ENCODE data around the gene KCTD12.
"Not testable (repeated sequence)": the region's sequence is repeated elsewhere in the genome, so short reads cannot be mapped to it uniquely, and the experiment has no call there.

KCTD12 gene

GRCh38 chr13:76886292-76887075 lies at the start of gene KCTD12:
Gene KCTD12 (minus strand): TSS chr13:76886405. CDS start chr13:76886148, 257 bp downstream.
- Mint-ChIP-seq H3K36me3 (ENCODE audit: low read depth) (peaks cover 5% of the 10 kb centered on the region), H3K27me3 (peaks cover 16% of the 10 kb centered on the region), H3K4me3 (peak within 1 kb of the TSS; percentile 87), H3K27ac (peak within 1 kb of the TSS; percentile 84), H3K4me1 (peaks cover 35% of the 10 kb centered on the region), H3K9me3 (no peaks in the 10 kb centered on the region)
- ATAC-seq (peak; percentile 75), DNase-seq (peak; percentile 74)

DNA sequence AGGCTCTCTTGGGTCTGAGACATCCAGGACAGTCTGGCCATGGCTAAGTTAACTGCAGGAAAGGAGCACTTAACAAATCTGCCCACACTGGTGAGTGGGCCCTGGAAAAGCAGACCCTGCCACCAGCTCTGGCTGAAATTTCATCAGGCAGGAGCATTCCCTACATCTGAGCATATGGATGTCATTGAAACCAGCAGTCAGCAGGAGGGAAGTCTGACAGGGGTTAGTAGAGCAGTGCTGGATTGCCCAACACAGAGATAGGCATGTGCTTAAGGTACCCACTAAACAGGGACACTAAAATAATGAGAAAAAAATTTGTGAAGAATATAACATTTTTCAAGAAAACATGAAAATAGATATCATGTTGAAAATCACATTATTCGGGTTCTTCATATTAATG lies 48.5 kb upstream of the KCTD12 start:
- Mint-ChIP-seq H3K9me3 (peaks cover 9% of the 10 kb centered on the region), H3K4me3 (no peak overlapping the region), H3K36me3 (ENCODE audit: low read depth) (no peaks in the 10 kb centered on the region), H3K27ac (no peak overlapping the region), H3K4me1 (no peaks in the 10 kb centered on the region), H3K27me3 (no peaks in the 10 kb centered on the region)
- DNase-seq (no peak), ATAC-seq (no peak)

DNA sequence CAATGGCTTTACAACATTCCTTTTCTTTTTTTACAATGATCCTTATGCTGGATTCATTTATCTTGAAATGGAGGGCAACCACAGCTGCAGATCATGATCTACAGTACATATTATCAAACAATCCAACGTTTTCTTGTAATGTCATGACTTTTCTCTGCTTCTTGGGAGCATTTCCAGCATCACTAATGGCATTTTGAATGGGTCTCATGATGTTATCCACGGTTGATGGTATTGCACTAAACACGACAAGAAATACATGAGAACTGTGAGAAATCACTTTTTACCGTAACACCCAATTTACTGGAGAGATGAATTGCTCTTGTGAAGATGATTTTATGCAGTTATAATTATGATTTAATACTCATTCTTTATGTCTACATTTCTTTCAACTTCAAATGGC lies 45.9 kb upstream of the KCTD12 start:
- H3K4me1 Mint-ChIP-seq = peaks cover 3% of the 10 kb centered on the region
- DNase-seq (no peak), ATAC-seq (no peak)
- H3K36me3 Mint-ChIP-seq (ENCODE audit: low read depth) = no peaks in the 10 kb centered on the region
- no peaks in the 10 kb centered on the region for H3K27me3 Mint-ChIP-seq
- H3K27ac Mint-ChIP-seq = no peak overlapping the region
- peaks cover 9% of the 10 kb centered on the region for H3K9me3 Mint-ChIP-seq
- no peak overlapping the region for H3K4me3 Mint-ChIP-seq

- Mint-ChIP-seq H3K9me3 (peaks cover 5% of the 10 kb centered on the region), H3K27me3 (no peaks in the 10 kb centered on the region), H3K36me3 (ENCODE audit: low read depth) (no peaks in the 10 kb centered on the region), H3K27ac (no peak overlapping the region), H3K4me1 (peaks cover 3% of the 10 kb centered on the region), H3K4me3 (no peak overlapping the region)
- DNase-seq (no peak), ATAC-seq (no peak)
Measured at GRCh38 chr13:76929851-76930374, 43.7 kb upstream of the KCTD12 start.

DNA sequence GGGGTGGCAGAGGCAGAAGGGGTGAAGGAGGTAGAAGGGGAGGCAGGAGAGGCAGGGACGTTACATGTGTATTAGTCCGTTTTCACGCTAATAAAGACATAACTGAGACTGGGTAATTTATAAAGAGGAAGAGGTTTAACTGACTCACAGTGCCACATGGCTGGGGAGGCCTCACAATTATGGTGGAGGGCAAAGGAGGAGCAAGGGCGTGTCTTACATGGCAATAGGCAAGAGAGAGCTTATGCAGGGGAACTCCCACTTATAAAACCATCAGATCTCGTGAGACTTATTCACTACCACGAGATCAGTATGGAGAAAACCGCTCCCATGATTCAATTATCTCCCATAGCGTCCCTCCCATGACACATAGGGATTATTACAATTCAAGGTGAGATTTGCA lies 43.1 kb upstream of the KCTD12 start:
- no peak for DNase-seq
- H3K36me3 Mint-ChIP-seq (ENCODE audit: low read depth) = no peaks in the 10 kb centered on the region
- H3K4me1 Mint-ChIP-seq = peaks cover 3% of the 10 kb centered on the region
- H3K27me3 Mint-ChIP-seq = no peaks in the 10 kb centered on the region
- ATAC-seq = no peak
- H3K9me3 Mint-ChIP-seq = peaks cover 5% of the 10 kb centered on the region
- H3K27ac Mint-ChIP-seq = no peak overlapping the region
- no peak overlapping the region for H3K4me3 Mint-ChIP-seq

DNA sequence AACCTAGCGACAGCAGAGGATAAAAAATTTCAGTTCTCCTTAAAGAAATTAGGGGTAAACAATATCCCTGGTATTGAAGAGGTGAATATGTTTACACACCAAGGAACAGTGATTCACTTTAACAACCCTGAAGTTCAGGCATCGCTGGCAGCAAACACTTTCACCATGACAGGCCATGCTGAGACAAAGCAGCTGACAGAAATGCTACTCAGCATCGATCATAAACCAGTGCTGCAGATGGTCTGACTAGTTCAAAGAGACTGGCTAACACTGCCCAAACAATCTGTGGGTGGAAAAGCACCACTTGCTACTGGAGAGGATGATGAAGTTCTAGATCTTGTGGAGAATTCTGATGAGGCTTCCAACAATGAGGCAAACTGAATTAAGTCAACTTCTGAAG lies 42.3 kb upstream of the KCTD12 start:
- Mint-ChIP-seq H3K36me3 (ENCODE audit: low read depth) (no peaks in the 10 kb centered on the region), H3K4me1 (peaks cover 3% of the 10 kb centered on the region), H3K27me3 (no peaks in the 10 kb centered on the region), H3K27ac (no peak overlapping the region), H3K4me3 (no peak overlapping the region), H3K9me3 (peaks cover 5% of the 10 kb centered on the region)
- ATAC-seq (no peak), DNase-seq (no peak)

DNA sequence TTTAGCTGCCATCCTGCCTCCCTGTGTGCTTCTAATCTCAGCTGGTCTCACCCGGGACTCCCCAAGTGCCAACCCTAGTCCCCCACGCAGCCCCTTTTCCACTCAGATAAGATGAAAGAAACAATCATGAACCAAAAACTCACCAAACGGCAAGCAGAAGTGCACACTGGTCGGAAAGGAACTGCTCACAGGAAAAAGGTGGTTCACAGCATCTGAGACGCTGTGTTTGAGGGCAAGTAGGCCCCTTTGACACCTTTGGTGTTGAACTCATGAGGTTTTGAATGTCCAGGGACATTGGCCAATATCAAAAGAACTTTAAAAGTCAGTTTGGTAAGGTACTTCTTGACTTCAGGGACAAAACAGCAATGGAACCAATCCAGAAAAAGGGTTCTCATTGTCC lies 41.8 kb upstream of the KCTD12 start:
- Mint-ChIP-seq H3K36me3 (ENCODE audit: low read depth) (no peaks in the 10 kb centered on the region), H3K27me3 (no peaks in the 10 kb centered on the region), H3K4me1 (peaks cover 3% of the 10 kb centered on the region), H3K9me3 (peaks cover 5% of the 10 kb centered on the region), H3K27ac (no peak overlapping the region), H3K4me3 (no peak overlapping the region)
- no peak for ATAC-seq
- DNase-seq = no peak

DNA sequence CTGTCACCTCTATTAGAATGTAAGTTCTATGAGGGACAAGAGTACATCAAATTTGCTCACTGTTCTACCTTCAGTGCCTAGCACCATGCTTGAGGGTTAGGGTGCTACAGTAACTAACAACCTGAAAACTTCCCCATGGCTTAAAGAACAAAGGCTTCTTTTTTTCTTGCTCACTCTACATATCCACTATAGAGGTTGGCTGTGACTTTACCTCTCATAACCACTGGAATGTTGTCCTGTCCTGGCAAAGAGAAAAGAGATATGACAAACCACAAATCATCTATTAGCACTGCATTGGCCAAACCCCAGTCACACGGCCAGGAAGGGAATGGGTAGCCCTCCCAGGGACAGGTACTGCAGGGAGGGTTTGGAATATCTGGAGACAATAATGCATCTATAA lies 38.9 kb upstream of the KCTD12 start:
- no peaks in the 10 kb centered on the region for H3K9me3 Mint-ChIP-seq
- peaks cover 3% of the 10 kb centered on the region for H3K4me1 Mint-ChIP-seq
- no peak overlapping the region for H3K27ac Mint-ChIP-seq
- H3K36me3 Mint-ChIP-seq (ENCODE audit: low read depth) = no peaks in the 10 kb centered on the region
- no peak overlapping the region for H3K4me3 Mint-ChIP-seq
- H3K27me3 Mint-ChIP-seq = peaks cover 5% of the 10 kb centered on the region
- DNase-seq (no peak), ATAC-seq (no peak)

GRCh38 chr13:76921516-76921915 lies 35.3 kb upstream of the KCTD12 start:
- DNase-seq (no peak), ATAC-seq (no peak)
- H3K4me1 Mint-ChIP-seq = no peaks in the 10 kb centered on the region
- no peak overlapping the region for H3K27ac Mint-ChIP-seq
- no peak overlapping the region for H3K4me3 Mint-ChIP-seq
- H3K27me3 Mint-ChIP-seq = peaks cover 5% of the 10 kb centered on the region
- no peaks in the 10 kb centered on the region for H3K9me3 Mint-ChIP-seq
- no peaks in the 10 kb centered on the region for H3K36me3 Mint-ChIP-seq (ENCODE audit: low read depth)

DNA sequence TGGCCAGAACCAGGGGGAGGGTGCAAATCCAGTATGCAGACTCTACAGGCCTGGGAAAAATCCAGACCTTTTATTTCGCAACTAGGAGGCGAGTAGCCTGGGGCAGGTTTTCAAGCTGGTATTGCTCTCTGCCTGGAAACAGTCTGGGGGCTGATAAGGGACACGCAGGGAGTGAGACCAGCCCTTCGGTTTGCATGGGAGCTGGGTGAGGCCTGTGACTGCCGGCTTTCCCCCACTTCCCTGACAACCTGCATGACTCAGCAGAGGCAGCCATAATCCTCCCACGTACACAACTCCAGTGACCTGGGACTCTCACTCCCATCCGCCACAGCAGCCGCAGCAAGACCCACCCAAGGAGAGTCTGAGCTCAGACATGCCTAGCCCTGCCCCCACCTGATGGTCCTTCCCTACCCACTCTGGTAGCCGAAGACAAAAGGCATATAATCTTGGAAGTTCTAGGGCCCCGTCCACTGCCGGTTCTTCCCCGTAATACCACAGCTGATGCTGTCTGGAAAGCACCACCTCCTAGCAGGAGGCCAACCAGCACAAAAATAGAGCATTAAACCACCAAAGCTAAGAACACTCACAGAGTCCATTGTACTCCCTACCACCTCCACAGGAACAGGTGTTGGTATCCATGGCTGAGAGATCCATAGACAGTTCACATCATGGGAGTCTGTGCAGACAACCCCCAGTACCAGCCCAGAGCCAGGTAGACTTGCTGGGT lies 31.7 kb upstream of the KCTD12 start:
- not testable (repeated sequence) for H3K27ac Mint-ChIP-seq; ATAC-seq; H3K4me1 Mint-ChIP-seq; DNase-seq; H3K36me3 Mint-ChIP-seq (ENCODE audit: low read depth); H3K9me3 Mint-ChIP-seq; H3K27me3 Mint-ChIP-seq; H3K4me3 Mint-ChIP-seq

- Mint-ChIP-seq H3K9me3 (no peaks in the 10 kb centered on the region), H3K4me3 (no peak overlapping the region), H3K36me3 (ENCODE audit: low read depth) (no peaks in the 10 kb centered on the region), H3K4me1 (no peaks in the 10 kb centered on the region), H3K27ac (no peak overlapping the region), H3K27me3 (peaks cover 7% of the 10 kb centered on the region)
- no peak for ATAC-seq
- no peak for DNase-seq
Measured at GRCh38 chr13:76917095-76917494, 30.9 kb upstream of the KCTD12 start.

DNA sequence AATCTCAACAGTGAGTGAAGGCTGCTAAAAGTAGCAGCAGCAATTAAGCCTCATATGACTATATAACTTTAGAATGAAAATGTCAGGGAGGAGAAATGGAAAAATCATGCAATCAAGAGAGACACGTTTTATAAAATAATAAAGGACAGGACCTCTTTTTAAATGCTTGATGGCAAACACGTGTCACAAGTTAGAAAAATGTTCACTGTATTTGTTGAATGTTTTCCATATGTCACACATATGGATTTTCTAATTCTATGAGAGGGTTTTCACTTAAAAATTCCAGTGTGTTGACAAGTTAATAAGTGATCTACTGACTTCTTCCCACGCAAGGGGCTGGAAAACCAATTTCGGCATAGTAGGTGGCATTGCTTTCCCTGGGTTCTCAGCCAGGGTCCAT lies 27.7 kb upstream of the KCTD12 start:
- Mint-ChIP-seq H3K9me3 (no peaks in the 10 kb centered on the region), H3K27me3 (peaks cover 2% of the 10 kb centered on the region), H3K36me3 (ENCODE audit: low read depth) (no peaks in the 10 kb centered on the region), H3K4me1 (no peaks in the 10 kb centered on the region), H3K27ac (no peak overlapping the region), H3K4me3 (no peak overlapping the region)
- ATAC-seq = no peak
- DNase-seq = no peak

DNA sequence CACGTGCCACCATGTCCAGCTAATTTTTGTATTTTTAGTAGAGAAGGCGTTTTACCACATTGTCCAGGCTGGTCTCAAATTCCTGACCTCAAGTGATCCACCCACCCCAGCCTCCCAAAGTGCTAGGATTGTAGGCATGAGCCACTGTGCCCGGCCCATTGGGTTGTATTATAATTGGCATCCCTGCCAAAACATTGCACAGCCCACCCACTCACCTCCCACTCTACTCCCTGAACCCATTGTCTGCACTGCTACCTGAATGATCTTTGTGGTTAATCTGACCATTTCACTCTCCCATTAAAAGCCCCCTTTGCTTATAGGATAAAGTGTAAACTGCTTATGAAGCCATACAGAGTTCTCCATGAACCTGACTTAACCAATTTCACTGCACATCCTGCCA lies 26.3 kb upstream of the KCTD12 start:
- ATAC-seq = no peak
- Mint-ChIP-seq H3K4me1 (no peaks in the 10 kb centered on the region), H3K36me3 (ENCODE audit: low read depth) (no peaks in the 10 kb centered on the region)

GRCh38 chr13:76904507-76904906 lies 18.3 kb upstream of the KCTD12 start:
- H3K4me1 Mint-ChIP-seq = no peaks in the 10 kb centered on the region
- DNase-seq (no peak), ATAC-seq (no peak)
- H3K9me3 Mint-ChIP-seq = no peaks in the 10 kb centered on the region
- H3K27me3 Mint-ChIP-seq = no peaks in the 10 kb centered on the region
- no peak overlapping the region for H3K4me3 Mint-ChIP-seq
- no peak overlapping the region for H3K27ac Mint-ChIP-seq
- H3K36me3 Mint-ChIP-seq (ENCODE audit: low read depth) = no peaks in the 10 kb centered on the region

More for the DNA sequence above, 26.3 kb upstream of the KCTD12 start:
- Mint-ChIP-seq H3K9me3 (no peaks in the 10 kb centered on the region), H3K27ac (no peak overlapping the region), H3K4me3 (no peak overlapping the region), H3K27me3 (peaks cover 2% of the 10 kb centered on the region)
- DNase-seq = no peak

- H3K27me3 Mint-ChIP-seq = no peaks in the 10 kb centered on the region
- DNase-seq = peak; percentile 60
- ATAC-seq = peak; percentile 89
- H3K36me3 Mint-ChIP-seq (ENCODE audit: low read depth) = peaks cover 4% of the 10 kb centered on the region
- no peaks in the 10 kb centered on the region for H3K4me1 Mint-ChIP-seq
- H3K4me3 Mint-ChIP-seq = no peak overlapping the region
- H3K9me3 Mint-ChIP-seq = peaks cover 7% of the 10 kb centered on the region
- H3K27ac Mint-ChIP-seq = no peak overlapping the region
Measured at GRCh38 chr13:76903544-76904162, 17.4 kb upstream of the KCTD12 start.
